Measurements from ENCODE around the gene B3GNT5.

B3GNT5 gene

DNA sequence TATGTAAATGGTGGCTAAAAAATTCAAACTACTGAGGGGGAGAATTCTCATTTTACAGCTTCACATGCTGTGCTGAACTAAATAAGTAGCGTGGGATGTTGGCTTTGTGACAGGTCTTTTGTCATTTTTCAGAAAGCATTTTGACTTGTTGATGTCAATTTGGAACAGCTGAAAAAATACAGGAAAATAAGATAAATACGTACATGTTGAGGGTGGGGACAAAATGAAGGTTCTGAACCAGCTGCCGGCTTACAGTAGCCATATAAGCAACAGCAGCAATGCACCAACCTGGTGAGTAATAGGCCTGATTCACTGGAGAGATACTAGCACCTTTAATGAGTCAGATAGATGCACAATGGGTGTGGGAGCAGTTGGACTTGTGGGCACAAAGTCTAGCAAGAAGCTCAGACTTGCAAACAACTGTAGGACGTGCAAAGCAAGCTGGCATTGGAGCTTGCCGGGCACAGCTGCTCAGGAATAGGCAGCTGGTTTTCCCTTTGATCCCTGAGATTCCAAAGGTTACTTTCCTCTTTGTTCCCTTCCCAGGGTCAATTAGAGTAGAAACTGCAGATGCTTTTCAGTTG, 12.9 kb downstream of the B3GNT5 start:
- no peak for DNase-seq (ENCODE audit: low read depth)

DNA sequence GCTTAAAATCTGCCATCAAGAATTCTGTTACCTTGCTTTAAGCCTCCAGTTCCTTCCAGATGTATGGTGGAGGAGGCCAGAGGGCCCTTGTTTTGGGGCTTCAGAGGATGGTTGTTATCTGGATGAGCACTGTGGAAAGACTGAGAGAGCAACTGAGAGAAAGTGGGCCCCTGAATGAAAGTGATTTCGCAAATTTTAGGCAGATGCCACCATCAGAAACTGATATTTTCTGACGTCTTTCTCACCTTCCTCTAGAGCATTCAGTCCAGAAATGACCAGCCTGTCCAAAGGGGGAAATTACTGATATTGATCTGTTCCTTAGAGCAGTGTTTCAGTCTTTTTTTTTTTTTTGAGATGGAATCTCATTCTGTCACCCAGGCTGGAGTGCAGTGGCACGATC, 13.4 kb downstream of the B3GNT5 start:
- DNase-seq (ENCODE audit: low read depth) = no peak

DNA sequence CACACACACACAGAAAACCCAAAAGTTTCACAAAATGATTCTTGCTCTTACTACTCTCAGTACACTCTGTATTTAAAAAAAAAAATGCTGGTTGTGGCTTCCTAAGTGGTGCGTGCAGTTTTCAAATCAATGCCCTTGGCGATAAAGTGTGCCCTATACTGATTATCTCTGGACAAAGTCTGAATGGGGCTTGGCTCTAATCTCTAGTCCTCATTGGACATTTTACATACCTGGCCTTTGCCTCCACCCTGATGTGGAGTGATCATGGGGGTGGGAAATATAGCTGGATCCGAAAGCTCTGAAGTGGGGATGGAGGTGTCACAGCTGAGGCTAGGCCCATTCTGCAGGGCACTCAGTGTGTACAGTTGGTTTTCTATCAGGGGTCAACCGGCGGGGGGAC, 14.1 kb downstream of the B3GNT5 start:
- DNase-seq (ENCODE audit: low read depth) = no peak

DNA sequence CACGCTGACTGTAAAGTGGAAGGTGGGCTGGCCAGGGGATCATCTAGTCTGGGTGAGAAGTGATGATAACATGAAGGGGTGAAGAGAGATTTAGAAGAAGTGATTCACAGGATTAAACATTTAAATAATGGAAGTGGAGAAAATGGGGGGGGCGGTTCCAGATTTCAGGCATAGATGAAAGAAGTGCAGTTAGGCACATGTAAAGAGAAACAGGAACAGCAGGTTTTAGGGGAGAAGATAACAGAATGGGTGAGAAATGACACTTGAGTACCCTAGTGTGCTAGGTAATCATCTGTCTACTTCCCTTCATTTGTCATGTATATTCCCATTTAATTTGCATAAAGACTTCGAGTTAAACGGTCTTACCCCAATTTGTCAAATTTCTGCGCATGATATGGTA, 15.3 kb downstream of the B3GNT5 start:
- no peak for DNase-seq (ENCODE audit: low read depth)

DNA sequence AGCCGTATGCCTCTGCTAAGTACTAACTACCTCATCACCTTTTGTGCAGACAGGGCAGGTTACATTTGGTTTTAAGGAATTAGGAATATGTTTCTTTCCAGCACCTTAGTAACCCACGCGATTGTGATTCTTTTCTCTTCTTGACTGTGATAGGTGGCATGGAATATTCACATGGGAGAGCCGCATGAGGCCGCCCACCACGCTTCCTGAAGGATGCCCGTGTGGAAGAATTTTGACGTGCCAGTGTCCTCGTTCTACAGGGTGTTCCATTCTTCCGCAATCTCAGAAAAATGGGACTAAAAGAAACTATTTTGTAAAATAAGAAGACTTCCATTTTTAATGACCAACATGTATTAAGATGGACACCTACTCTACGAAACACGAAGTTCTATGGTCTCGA, 16.3 kb downstream of the B3GNT5 start:
- DNase-seq (ENCODE audit: low read depth) = no peak

DNA sequence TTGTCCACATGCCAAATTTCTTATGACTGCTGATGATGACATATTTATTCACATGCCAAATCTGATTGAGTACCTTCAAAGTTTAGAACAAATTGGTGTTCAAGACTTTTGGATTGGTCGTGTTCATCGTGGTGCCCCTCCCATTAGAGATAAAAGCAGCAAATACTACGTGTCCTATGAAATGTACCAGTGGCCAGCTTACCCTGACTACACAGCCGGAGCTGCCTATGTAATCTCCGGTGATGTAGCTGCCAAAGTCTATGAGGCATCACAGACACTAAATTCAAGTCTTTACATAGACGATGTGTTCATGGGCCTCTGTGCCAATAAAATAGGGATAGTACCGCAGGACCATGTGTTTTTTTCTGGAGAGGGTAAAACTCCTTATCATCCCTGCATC, 17.3 kb downstream of the B3GNT5 start:
- no peak for DNase-seq (ENCODE audit: low read depth)

DNA sequence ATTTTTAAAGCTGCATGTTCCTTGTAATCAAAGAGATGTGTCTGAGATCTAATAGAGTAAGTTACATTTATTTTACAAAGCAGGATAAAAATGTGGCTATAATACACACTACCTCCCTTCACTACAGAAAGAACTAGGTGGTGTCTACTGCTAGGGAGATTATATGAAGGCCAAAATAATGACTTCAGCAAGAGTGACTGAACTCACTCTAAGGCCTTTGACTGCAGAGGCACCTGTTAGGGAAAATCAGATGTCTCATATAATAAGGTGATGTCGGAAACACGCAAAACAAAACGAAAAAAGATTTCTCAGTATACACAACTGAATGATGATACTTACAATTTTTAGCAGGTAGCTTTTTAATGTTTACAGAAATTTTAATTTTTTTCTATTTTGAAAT, 19.1 kb downstream of the B3GNT5 start:
- DNase-seq (ENCODE audit: low read depth) = no peak

DNA sequence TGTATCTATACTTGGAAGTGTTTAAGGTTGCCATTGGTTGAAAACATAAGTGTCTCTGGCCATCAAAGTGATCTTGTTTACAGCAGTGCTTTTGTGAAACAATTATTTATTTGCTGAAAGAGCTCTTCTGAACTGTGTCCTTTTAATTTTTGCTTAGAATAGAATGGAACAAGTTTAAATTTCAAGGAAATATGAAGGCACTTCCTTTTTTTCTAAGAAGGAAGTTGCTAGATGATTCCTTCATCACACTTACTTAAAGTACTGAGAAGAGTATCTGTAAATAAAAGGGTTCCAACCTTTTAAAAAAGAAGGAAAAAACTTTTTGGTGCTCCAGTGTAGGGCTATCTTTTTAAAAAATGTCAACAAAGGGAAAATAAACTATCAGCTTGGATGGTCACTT, 19.7 kb downstream of the B3GNT5 start:
- DNase-seq (ENCODE audit: low read depth) = no peak

DNA sequence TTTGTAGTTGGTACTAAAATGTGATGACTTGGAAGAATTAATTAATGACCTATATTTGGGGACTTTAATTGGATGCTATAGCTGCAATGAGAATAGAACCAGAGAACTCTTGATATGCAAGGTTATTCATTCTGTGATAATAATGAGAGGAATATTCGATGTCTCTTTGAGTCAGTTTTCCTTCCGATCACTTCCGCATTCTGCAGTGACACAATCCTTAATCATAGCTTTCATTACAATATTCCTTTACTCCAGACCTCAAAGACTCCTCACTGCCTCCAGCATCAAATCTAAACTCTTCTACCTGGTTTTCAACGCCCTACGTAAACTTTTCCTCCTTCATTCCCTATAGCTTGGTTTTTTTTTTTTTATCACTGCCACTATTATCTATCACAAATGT, 21.6 kb downstream of the B3GNT5 start:
- no peak for DNase-seq (ENCODE audit: low read depth)

DNA sequence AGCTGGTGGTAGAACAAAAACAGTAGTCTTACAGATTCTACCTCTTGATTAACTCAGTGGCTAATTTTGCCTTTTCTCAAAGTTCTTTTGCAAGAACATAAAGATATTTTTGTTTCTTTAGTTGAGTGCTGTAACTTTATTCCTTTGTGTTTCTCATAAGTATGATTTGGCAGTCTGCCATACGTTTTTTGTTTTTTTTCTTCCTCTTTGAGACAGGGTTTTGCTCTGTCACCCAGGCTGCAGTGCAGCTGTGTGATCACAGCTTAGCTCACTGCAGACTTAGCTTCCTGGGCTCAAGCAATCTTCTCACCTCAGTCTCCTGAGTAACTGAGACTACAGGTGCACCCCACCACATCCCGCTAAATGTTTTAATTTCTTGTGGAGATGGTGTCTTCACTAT, 22.4 kb downstream of the B3GNT5 start:
- DNase-seq (ENCODE audit: low read depth) = no peak

DNA sequence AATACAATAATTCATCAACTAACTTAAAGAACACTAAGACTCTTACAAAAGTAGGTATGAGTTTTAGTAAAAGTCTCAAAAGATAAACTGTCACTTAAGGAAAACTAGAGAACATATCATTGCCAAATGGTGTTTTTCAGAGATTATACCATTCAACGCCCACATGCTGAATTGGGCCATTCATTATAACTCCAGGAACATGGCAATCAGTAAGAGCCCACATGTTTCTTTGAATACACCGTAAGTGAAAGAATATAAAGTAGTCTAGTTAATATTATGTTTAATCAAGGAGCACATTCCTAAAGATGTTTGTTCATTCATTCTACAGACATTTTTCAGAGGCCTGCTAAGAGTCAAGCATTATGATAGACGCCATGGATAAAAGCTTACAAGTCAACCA, 22.9 kb downstream of the B3GNT5 start:
- no peak for DNase-seq (ENCODE audit: low read depth)

DNA sequence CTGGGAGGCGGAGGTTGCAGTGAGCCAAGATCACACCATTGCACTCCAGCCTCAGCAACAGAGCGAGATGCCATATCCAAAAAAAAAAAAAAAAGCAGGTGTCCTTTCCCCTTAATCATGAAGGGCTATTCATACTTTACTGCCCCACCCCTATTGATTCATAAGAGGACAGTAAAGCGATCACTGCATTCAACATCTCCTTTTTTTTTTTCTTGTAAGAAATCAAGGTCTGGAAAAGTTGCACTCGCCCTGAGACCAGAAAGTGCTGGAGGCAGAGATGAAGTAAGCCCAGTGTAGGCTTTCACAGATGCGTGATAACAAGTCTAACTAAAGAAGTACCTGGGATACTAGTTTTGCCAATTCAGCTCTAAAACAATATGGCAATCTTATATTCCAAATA, 24.2 kb downstream of the B3GNT5 start:
- DNase-seq (ENCODE audit: low read depth) = no peak

DNA sequence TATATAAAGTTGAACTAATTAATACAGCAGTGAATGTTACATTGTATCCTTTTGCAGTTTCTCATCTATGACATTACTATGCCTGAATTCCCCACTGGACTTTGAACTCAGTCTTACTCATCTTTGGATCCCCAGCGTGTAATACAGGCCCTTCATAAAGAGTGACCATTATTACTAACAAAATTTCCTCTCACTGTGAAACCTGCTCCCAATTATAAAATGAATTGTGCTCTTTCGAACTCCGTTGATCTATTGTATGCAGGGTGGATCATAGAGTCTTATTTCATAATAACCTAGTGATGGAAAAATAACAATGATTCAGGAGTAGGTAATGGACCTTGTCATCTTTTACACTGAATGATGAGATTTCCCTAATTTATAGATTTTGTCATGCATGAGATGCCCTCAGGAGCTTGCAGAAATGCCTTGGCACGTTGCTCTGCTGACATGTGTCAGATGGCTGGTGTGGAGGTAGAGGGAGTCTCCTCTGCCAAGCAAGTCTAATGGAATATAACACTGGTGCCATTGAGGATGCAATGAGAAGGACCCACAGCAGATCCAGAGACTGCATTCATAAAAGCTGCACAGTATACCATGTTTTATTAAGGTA, 25.5 kb downstream of the B3GNT5 start:
- DNase-seq (ENCODE audit: low read depth) = no peak

DNA sequence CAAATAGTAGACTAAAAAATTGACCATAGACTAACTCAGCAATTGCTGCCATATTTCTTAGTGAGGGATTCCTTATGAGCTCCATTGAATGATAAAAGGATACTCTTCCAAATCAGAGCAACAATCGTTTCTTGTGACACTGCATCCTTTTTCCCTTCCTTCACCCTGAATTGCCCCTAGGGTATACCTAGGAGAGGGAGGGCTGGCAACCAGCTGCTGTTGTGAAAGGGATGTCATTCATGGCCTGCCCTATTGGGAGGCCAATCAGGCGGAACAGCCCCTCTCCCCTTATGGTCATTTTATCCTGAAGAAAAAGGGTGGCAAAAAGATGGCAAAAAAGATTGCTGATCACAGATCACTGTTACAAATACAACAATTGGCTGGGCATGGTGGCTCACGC, 26.3 kb downstream of the B3GNT5 start:
- DNase-seq (ENCODE audit: low read depth) = no peak

DNA sequence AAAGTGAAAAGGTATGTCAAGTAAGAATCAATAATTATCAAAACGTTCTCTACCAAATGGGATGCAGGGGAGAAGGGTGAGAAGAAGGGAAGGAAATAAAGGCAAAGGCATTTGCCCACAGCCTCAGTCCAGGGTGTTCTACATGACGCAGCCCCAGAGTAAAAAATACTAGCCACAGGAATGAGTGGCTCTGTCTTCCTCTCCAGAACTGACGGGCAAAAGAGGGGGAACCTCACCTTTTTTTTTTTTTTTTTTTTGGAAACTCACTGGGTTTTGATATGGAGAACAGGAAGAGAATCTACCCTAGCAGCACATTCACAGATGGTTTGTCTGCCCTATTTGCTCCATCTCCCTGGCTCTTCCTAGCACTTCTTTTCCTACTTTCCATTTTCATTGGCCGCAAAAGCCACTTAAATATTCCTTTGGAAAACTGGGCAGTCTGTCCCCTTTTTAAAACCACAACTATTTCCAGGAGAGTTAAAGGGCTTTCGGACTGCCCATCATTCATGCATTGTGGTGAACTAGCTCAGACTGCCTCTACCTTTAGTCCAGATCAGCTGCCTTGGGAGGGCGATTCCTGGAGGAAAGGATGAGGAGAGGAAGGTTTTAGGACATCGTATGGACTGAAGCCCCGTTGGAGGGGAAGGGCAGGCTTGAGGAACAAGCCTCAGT, 28.2 kb downstream of the B3GNT5 start:
- no peak for DNase-seq (ENCODE audit: low read depth)

DNA sequence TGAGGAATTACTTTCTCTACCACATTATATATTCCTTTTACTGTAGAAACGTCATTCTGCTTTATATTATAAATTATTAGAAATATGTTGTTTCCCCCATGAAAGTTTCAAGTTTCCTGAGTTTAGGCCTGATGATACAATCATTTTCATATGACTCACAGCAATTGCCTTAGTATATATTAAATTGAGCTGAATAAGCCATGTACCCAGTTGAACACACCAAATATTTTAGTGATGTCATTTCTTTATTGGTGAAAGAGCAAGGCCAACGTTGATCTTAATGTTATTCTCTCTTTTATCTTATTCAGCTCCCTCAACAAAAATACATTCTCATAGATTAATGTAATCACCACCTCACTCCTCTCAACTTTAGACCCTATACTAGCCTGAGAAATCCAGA, 30.8 kb downstream of the B3GNT5 start:
- DNase-seq (ENCODE audit: low read depth) = no peak

DNA sequence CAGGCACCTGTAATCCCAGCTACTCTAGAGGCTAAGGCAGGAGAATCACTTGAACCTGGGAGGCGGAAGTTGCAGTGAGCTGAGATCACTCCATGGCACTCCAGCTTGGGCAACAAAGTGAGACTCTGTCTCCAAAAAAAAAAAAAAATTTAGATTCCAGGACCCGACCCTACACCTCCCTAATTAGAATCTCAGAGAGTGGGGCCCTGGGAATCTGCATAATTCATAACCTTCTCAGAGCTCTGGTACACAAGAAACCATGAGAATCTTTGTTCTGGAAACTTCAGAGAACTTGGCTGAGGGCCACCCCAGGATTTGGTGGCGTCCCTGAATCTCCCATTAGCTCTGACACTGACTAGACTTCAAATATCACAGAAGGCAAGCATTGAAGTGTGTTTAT, 31.5 kb downstream of the B3GNT5 start:
- DNase-seq (ENCODE audit: low read depth) = no peak

DNA sequence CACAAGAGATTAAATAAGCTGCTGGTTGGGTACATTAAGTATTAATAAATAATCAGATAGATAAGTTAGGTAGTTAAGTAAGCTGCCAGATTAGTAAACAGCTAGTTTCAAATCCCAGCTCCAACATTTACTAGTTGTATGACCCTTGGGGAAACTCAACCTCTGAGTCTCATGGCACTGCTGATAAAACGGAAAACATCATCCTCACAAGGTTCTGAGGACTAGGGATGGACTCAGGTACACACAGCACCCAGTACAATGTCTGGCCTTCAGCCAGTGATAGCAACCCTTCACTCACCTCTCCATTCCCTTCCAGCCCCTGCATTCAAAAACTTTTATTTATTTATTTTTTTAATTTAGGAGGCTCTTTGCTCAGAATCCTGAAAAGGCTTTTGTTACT, 32.3 kb downstream of the B3GNT5 start:
- no peak for DNase-seq (ENCODE audit: low read depth)

DNA sequence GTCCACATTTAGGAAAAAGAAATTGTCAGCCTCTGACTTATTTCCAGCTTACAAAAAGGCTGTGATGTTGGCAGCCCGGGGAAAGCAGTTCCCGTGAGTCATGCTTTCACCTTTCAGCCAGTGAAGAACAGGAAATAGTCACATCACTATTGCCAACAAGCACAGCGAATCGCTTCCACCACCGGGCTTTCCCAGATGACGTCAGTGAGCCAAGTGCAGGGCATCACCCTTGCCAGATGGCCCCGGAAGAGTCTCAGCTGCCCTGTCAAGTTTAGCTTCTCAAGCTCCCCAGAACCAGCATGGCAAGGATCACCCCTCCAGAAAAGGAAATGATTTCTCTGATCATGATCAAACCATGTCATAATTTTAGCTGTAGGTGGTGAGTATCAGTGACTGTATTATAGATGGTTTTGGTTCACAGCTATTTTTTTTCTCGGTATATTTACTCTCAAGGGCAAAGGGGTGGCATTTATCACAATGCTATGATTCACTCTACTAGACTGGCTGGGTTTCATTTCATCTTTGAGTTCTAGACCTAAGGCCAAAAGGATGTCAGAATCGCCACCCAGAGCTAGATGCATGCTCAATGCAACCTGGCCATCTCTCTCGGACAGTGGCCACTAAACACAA, 32.9 kb downstream of the B3GNT5 start:
- DNase-seq (ENCODE audit: low read depth) = no peak

DNA sequence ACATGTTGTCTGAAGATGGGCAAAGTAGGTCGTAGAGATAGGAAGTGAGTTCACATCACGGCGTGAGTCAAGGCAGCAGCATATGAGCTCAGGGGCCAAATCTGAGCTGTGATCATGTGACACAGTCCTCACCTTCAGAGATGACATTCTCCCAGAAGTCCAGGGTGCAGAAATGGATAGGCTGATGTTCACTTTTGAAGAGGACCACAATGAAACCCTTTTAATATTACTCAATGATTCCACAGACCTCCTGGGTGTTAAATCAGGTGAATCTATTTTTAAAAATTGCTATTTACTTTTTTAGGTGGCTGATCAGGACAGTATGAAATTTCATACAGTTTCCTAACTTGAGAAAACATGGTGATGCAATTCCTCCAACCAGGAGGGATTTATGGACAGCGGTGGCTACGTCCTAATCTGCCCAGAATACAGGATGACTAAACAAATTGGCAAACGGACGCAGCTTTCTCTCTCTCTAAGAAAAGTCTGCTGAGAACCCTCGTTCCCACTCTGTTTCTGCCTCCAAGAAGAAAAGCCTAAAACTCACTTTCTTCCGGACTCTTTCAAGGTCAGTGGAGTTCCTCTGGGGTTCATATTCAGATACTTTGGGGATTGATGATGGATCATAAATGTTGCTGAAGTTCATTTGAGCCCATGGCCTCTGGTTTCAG, 34.4 kb downstream of the B3GNT5 start:
- no peak for DNase-seq (ENCODE audit: low read depth)

DNA sequence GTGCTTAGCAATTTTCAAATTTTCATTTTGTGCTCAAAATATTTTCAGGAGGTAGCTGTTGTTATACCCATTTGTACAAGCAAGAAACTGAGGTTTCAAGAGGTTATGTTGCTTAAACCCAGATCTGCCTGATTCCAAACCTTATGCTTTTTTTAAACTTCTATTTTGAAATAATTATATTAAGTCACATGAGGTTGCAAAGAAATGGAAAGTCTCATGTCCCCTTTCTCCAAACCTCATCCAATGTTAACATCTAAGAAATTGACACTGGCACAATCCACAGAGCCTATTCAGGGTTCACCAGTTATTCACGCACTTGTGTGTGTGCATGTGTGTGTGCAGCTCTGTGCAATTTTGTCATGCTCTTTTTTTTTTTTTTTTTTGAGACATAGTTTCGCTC, 35.1 kb downstream of the B3GNT5 start:
- no peak for DNase-seq (ENCODE audit: low read depth)

DNA sequence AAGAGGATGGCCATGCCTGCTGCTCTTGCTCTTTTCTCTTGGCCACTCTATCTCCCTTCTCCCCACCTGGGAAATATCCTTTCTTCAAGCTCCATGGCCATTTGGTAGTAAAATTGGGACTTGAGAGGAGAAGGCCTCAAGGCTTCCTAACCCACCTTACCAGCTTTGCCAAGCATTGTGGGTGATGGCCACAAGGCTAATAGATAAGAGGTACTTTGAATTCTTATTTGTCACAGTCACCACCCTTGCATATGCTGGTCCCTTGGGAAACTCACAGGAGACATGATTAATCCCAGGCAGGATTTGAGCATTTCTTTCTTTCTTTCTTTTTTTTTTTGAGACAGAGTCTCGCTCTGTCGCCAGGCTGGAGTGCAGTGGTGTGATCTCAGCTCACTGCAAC, 37.2 kb downstream of the B3GNT5 start:
- DNase-seq (ENCODE audit: low read depth) = no peak

DNA sequence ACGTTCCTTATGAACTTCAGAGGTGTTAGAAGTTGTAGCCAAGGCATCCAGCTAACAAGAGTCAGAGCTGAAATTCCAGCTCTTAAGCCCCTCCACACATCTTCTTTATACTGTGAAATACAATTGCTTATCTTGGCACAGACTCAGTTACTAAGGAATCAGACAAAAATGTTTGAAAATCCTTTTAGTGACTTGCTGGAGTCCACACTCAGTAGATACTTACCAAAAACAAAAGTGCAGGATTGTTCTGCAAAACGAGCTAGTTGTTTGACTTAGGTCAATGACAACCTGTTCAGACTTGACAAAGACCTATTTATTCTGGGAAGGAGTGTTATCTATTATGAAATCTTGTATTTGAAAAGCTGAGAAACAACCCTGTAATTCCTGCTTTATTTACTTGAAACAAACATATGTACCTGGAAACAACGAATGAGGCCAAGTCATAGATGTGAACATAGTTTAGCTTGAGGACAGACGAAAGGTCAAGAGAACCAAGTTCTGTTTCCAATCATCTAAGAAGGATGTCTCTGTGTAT, 38.5 kb downstream of the B3GNT5 start:
- DNase-seq (ENCODE audit: low read depth) = no peak

All from CMK (cell line).